HL-60 (cell line): Measurements from ENCODE around the gene NPRL2.

Experiments used
- DNase-seq, 2 experiments: peaks; one replicate each; pipeline ENCODE4 v3.0.0-alpha.2; 2010 to 2020; ENCODE audit warnings: low read depth in 1 of 2, low spot score in 1 of 2
- H3K27ac ChIP-seq: fragments of 250-450 bp; sonication (Bioruptor Pico); replicated peaks from 2 replicates; pipeline ENCODE4 v1.5.1; 2020; ENCODE audit warnings: mild to moderate bottlenecking, moderate library complexity
- H3K27me3 ChIP-seq: fragments of 250-450 bp; sonication (Bioruptor Pico); 2 replicates; pipeline ENCODE4 v1.5.1; 2021; ENCODE audit warnings: mild to moderate bottlenecking, moderate library complexity; ENCODE audit not compliant: insufficient read depth, poor library complexity, severe bottlenecking
- H3K4me3 ChIP-seq: replicated peaks from 2 replicates; pipeline ENCODE4 v1.5.1; 2011; ENCODE audit warnings: mild to moderate bottlenecking, control low read depth, low read length; ENCODE audit not compliant: insufficient read depth
- CTCF ChIP-seq: IDR thresholded peaks from one replicate; pipeline ENCODE4 v1.5.1; 2011; ENCODE audit warnings: low read length, control low read depth, inconsistent platforms; ENCODE audit not compliant: insufficient read depth
- GABPA ChIP-seq: IDR thresholded peaks from 2 replicates; pipeline ENCODE4 v1.6.1; 2012; ENCODE audit warnings: low read depth
- POLR2AphosphoS5 ChIP-seq: IDR thresholded peaks from 2 replicates; pipeline ENCODE4 v1.6.1; 2012; ENCODE audit warnings: low read depth
- REST ChIP-seq: IDR thresholded peaks from 2 replicates; pipeline ENCODE4 v1.6.1; 2012; ENCODE audit warnings: low read depth; ENCODE audit not compliant: insufficient replicate concordance
- SPI1 ChIP-seq: IDR thresholded peaks from 2 replicates; pipeline ENCODE4 v1.6.1; 2012; ENCODE audit warnings: low read depth, mild to moderate bottlenecking, borderline replicate concordance

NPRL2 gene

GRCh38 chr3:50325497-50326181 is 24.9 kb downstream of the NPRL2 start:
- H3K4me3 ChIP-seq = no peak overlapping the region
- TF ChIP-seq SPI1 (peak; percentile 88), CTCF (no peak), REST (no peak)
- peak in 1 of 2 experiments; percentile 64 for DNase-seq
- H3K27ac ChIP-seq = peak overlapping the region; percentile 50
- no peaks in the 10 kb centered on the region for H3K27me3 ChIP-seq

GRCh38 chr3:50325113-50325480 is 25.5 kb downstream of the NPRL2 start:
- Histone ChIP-seq H3K27ac (peak overlapping the region; percentile 50), H3K27me3 (no peaks in the 10 kb centered on the region), H3K4me3 (no peak overlapping the region)
- DNase-seq = no peak
- no peak for TF ChIP-seq REST
- TF ChIP-seq GABPA = no peak
- TF ChIP-seq POLR2AphosphoS5 = no peak
- no peak for TF ChIP-seq SPI1
- no peak for TF ChIP-seq CTCF

- DNase-seq = peak in 1 of 2 experiments; percentile 68
- TF ChIP-seq GABPA (no peak), SPI1 (no peak), REST (no peak), POLR2AphosphoS5 (no peak), CTCF (peak; percentile 89)
- Histone ChIP-seq H3K27me3 (no peaks in the 10 kb centered on the region), H3K27ac (peak overlapping the region; percentile 100), H3K4me3 (no peak overlapping the region)
Observed at GRCh38 chr3:50324351-50325112, 26.0 kb downstream of the NPRL2 start.
